B cell (primary cell): ENCODE results near the gene SHISAL2A.

Experiments
- EZH2 ChIP-seq: IDR thresholded peaks from 2 replicates; pipeline ENCODE4 v1.6.1; 2012; ENCODE audit warnings: borderline replicate concordance, low read depth, mild to moderate bottlenecking, moderate library complexity, low read length; ENCODE audit not compliant: insufficient read depth, poor library complexity, severe bottlenecking
- TF ChIP-seq, protein P1 (sequence below): fragments of 200-600 bp; IDR thresholded peaks from one replicate; pipeline ENCODE4 v1.8.0; 2022; ENCODE audit warnings: antibody characterized with exemption, mild to moderate bottlenecking

DNA sequence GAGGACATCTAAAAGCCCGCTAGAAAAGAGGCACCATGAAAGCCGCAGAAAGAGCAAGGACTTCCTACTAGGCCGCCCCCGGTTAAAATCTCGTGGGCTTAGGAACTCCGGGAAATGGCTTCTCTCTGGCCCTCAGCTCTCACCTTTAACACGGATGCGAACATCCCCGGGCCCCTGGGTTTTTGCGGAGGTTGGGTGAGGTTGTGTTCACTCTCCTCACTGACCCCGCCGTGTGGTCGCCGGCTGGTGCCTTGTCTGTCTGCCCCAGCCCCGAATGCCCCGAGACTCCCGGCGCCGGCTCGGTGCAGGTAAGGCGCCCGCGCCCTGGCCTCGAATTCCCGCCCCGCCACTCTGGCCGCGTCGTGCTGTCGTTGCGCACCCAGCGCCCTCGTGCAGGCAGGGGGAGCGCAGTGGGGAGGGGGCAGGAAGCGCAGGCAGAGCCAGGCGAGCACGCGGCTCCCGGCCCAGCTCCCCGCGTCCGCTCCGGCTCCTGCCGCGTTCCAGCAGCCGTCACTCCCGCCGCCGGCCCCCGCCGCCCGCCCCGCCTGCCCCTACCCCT is at the start of gene SHISAL2A:
- TF ChIP-seq, protein P1, sequence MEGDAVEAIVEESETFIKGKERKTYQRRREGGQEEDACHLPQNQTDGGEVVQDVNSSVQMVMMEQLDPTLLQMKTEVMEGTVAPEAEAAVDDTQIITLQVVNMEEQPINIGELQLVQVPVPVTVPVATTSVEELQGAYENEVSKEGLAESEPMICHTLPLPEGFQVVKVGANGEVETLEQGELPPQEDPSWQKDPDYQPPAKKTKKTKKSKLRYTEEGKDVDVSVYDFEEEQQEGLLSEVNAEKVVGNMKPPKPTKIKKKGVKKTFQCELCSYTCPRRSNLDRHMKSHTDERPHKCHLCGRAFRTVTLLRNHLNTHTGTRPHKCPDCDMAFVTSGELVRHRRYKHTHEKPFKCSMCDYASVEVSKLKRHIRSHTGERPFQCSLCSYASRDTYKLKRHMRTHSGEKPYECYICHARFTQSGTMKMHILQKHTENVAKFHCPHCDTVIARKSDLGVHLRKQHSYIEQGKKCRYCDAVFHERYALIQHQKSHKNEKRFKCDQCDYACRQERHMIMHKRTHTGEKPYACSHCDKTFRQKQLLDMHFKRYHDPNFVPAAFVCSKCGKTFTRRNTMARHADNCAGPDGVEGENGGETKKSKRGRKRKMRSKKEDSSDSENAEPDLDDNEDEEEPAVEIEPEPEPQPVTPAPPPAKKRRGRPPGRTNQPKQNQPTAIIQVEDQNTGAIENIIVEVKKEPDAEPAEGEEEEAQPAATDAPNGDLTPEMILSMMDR: no peak
- TF ChIP-seq EZH2: no peak
